Dedifferentiated amniotic fluid mesenchymal stem cell (primary cell): ENCODE measurements around the gene CUL1.

ENCODE experiments used
- DNase-seq: peaks from one replicate; pipeline ENCODE4 v3.0.0-alpha.2; 2016; ENCODE audit errors: extremely low spot score

Gene CUL1

DNA sequence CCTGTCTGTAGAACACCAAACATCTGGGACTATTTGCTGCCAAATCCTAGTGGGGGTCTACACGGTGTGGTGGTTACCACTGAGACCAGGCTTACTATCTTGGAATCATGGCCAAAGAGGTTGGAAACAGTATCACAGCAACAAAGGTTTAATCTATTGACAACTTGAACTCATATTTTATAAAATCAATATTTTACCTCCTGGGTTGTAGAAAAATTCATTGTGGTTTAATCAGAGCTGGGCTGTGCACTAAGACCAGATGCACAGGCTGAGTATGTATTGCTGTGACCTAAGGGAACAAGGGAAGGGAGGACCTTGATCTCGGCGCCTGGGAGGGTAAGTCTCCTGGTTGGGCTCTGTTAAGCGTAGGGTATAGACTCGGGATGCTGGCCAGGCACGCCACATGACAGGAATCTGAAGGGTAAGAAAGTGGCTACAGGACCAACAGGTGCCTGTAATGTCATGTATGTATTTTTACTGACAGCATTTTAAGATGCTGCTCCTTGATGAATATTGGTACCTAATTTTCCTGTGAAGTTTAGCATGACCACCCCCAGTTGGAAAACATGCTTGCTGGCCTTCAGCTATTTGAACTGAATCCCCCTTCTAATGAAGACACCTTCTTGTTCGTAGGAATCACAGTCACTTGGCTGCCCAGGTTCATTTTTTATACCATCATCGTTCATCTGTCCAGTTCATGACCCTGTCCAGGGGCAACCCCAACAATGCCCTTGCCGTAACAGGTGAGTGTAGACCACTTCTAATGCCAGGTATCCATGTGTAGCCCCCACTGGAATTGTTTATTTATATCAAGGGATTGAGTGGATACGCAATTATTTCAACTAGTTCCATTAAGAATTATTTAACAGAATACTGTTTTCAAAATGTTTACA, 105.9 kb downstream of the CUL1 start:
- DNase-seq: no peak

DNA sequence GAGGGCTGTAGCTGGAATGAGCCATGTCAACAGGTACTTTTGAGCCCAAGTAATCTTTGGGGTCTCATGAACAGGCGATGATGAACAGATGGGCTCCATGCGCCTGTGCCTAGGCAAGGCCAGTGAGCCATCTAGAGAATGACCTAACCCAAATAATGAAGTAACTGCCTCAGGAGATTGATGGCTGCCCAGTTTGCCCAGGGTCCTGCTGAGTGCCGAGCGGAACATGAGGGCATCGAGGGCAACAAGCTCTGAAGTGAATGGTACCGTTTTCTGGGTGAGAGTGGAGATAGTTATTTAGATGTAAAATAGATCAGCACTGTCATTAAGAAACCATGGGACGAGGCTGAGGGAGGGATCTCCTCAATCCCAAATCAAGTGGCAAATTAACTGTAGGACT, 107.5 kb downstream of the CUL1 start:
- no peak for DNase-seq

DNA sequence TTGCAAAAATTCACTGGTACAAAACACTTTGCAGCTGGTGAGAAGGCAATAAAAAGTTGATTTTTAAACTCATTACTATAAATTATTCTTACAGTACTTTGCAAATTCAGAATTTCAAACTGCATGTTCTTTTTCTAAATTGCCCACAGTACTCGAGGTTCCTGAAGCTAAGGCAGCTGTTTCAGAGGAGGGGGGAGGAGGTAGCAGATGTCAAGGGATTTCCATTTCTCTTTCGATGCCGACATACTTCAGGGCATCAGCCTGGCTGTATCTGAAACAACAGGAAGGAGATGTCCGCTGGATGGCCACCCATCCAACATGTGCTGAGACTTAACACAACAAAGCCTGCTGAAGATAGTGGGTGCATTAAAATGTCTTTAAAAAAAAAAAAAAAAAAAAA, 108.7 kb downstream of the CUL1 start:
- no peak for DNase-seq

DNA sequence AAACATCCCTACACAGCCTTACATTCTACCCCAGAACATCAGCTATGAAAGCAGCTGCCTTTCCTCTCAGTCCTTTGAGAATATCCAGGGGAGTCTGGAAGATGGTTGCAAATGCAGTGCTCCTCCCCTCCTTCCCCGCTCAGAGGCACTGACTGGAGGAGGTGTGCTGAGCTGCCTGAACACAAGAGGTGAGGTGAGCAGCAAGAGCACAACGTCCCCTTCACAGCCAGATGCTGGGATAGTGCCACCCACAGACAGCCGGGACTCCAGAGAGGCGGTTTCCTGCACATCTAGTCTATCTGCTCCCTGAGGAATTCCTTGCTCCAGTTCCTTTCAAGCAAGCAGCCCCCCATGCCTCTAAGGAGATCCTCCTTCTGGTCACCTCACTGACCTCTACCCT, 111.2 kb downstream of the CUL1 start:
- DNase-seq: no peak

DNA sequence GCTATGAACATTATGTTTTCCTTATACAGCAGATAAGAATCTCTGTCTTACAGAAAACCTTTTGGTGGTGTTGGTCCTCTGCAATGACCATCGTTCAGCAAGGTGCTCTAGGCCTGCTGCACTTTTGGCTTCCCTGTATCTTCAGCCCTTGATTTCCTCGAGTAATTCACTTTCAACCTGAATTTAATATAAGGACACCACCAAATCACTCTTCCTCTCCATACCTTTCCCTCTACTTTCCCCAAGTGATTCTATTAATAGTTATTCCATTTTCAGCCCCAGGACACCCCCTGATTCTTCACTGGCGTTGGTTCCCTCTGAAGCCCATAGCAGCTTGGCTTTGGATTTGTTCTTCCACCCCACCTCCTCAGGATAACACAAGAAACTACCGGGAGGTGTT, 113.2 kb downstream of the CUL1 start:
- DNase-seq: no peak

DNA sequence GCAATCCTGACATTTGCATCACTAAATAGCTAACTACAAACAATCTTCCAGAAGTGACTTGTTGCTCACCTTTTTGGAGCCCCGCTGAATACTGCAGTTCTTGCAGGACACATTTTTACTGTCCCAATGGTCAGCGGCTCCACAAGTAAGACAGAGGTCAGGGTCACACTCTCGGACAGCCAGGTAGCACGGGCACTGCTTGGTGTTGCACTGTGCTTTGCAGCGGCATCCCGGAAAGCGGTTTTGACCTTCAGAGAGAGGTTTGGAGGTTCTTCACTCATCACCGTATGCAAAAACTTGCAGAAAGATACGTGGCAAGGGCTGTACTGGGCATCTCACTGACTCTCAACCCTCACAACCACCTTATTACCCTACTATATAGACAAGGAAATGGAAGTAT, 115.2 kb downstream of the CUL1 start:
- no peak for DNase-seq

DNA sequence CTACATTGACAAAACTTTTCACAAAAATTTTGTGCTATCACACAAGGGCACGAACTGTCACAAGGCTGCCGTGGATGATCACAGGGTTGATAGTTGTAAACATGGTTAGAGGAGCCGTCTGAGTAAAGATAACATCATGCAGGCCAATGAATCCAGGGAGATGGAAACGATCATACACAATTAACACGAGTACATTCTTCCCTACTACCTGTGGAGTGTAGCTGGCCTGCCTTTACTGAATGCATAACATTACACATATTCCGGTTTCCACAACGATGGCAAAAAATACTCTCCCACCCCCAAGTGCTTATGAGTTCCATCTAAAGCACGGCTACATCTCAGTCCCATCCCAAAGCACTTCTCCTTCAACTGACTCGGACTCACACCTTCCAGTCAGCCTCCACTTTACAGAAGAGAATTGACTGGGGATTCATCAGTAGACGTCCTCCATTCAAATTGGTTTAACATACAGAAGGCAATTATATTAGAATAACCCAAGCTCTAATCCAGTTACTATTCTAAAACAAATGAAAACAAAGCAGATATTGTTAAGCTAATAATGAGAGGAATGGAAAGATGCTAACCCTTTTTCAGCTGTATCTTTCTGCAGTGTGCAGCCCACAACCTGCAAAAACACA, 116.3 kb downstream of the CUL1 start:
- no peak for DNase-seq

DNA sequence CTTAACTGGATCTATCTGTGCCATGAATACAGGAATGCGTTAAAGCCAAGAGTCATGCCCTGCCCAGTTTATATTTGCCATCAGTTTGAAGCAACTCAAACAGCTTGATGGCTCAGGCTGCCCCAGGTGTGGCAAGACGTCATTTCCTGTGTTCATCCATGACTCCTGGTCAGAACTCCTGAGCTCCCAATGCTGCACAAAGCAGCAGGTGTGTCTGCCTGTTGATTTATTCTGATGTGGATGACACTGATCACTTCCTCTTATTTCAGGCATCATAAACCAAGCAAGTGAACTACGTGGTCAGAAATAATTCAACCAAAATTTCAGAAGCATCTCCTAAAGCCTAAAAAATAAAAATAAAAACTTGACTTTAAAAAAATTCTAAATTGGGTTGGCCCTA, 116.9 kb downstream of the CUL1 start:
- no peak for DNase-seq

DNA sequence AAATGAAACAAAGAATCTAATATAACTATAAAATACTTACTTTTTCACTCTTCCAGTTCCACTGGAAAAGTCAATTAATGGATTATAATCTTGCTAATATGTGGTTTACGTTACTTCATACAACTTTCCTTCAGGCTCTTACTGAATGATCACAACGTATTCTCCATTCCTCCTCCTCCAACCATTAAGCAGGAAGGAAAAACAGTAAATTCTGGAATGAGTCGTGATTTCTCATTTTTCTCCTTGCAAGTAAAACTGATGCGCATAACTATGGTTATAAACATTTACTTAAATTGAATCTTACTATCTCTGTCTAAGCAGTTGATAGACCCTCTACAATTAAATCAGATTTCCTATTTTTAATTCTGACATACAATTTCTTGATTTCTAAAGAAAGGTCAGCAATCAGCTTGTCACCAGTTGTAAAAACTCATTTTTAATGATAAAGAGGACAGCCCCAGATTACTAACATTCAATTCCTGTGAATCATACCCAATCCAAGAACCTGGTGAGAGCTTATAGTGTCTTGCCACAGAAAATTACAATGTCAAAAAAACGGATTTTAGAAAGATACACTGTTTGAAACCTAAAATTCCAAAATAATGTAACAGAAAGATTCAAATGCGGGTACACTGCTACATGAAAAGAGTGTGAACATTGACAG, 121.1 kb downstream of the CUL1 start:
- no peak for DNase-seq

DNA sequence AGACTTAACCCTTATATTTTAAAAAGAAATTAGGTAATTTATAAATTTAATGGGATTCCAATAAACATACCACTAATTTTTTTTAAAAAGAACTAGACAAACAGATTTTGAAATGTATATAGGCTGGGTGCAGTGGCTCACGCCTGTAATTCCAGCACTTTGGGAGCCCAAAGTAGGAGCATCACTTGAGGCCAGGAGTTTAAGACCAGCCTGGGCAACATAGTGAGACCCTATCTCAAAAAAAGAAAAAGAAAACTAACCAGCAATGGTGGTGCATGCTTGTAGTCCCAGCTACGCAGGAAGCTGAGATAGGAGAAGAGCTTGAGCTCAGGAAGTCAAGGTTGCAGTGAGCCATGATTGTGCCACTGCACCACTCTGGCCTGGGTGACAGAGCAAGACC, 122.7 kb downstream of the CUL1 start:
- DNase-seq: no peak

DNA sequence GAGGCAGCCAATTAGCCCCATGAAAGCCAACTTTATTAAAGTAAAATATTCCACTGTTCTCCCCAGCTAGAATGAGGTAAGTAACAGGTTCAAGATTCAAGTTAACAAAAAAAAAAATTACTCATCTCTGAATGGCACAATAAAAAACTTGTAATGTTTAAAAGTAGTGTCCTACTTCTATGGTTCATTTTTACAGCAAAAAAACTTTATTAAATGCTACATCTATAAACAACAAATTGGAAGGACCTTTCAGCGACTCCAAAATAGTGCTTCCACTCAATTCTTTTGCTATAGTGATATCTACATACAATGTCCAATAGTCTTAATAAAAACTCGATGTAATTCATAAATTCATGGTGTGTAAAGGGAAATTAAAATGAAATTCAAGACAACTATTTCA, 126.2 kb downstream of the CUL1 start:
- DNase-seq: no peak

DNA sequence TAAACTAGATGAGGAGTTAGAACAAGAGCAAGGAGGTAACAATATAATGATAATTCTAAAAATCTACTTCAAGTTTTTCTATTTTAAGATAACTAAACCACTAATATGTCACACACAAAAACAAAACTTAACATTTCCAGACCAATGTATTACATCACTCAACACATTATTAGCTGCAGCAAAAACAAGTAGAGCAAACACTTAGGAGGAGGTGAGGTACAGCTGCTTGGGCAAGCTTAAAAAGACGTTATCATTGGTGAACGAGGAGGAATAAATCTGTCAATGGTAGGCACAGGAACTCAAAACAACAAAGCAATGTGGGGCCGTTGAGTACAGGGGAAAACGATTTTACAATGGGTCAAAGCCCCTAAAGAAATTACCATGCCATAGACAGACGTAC, 126.6 kb downstream of the CUL1 start:
- no peak for DNase-seq

DNA sequence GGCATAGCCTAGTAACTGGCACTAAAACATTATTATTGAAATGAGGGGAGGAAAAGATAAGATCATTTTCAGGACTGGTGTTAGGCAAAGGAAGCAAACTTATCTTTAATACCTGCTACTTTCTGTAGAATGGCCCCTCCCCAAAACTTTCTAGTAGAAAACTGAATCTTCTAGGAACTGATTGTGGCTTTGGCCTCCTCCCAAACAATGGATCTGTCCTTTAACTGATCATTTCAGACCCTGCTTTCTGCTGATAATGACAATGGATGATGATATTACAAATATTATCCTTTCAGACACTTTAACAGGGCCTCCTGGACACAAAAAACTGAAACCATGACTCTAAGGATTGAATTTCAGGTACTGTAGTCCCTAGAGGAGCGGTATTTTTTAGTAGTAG, 130.3 kb downstream of the CUL1 start:
- DNase-seq: no peak

DNA sequence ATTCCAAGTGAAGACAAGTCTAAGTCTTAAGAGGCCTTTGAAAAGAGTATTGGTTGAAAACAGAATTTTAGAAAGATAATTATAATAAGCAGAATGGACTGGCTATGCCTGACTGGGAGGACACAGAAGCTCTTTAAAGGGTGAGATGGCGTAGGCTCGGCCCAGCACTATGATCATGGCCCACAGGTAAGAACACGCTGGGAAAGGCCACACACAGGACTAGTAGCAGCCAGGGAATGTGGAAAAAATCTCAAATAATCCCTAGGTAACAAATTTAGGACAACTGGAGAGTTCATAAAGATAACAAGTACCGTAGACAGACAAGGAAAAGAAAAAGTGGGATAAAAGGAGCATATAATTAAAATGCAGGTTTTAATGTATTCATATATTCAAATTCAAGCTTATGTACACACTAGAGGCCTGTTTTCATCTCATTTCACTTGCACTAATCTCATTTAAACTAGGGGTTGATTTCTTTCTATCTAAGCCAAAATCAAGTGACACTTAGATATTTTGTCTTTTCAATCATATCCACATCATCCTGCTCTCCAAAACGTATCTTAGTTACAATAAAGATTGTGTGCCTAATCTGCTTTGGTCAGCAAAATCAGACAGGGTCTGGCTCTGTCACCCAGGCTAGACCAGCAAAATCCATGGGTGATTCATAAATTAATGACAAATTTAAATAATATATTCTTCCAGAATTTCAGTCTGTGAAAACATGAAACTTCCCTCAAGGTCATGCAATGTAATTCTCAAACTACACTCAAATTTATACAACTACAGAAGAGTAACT, 132.4 kb downstream of the CUL1 start:
- no peak for DNase-seq

DNA sequence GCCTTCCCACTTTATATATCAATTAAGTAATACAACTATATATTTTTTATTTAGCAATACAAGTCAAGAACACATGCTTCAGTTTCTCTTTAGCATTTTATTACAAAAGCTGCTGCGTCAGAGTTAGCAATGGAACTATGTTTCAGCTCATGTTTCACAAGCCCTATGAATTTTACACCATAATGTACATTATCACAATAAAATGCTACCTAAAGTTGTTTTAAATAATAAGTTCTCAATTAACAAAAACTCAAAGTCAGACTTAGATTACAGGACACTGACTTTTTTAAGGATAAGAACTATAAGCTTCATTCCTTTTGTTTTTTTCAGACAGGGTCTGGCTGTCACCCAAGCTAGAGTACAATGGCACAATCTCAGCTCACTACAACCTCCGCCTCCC, 133.1 kb downstream of the CUL1 start:
- DNase-seq: no peak

DNA sequence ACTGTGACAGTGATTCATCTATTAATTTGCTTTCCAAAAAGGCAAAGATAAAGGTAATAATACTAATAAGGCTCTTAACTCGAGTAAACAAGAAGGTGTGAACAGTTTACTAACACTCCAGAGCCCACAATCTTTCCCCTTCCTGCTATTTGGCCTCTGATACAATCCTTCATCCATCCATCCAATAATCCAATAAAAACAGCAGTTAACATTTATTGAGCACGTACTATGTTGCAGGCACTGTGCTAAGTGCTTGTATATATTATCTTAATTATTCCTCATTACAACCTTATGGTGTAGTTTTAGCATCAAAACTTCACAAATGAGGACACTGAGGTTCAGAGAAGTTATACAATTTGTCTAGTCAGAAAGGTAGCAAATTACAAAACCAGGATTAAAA, 135.9 kb downstream of the CUL1 start:
- DNase-seq: no peak

DNA sequence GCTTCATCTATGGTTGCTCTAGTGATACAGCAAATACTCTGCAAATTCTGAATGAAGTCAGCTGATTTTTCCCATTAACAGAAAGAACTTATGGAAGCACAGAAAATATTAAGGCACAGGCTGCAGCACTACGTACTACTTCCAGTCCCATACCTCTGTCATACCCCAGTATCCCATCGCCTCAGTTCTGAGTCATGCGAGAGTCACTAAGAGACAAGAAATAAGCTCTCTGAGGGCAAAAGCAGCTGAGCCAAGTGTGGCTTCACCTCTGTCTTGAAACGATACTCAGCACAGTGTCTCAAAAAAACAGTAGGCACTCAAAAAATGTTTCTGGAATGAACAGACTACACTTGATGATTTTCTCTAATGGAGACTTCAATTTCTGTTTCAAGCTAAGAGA, 137.2 kb downstream of the CUL1 start:
- DNase-seq: no peak

DNA sequence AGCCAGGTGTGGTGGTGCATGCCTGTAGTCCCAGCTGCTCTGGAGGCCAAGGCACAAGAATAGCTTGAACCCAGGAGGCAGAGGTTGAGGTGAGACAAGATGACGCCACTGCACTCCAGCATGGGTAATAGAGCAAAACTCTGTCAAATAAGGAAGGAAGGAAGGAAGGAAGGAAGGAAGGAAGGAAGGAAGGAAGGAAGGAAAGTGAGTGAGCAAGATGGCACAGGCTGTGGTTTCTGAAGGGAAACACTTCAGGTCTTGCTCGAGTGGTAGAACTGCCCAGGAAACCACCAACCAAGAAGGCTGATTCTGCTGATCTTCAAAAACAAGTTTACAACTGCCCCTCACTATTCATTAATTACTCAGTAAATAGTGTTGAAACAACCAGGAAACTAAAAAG, 140.2 kb downstream of the CUL1 start:
- no peak for DNase-seq

DNA sequence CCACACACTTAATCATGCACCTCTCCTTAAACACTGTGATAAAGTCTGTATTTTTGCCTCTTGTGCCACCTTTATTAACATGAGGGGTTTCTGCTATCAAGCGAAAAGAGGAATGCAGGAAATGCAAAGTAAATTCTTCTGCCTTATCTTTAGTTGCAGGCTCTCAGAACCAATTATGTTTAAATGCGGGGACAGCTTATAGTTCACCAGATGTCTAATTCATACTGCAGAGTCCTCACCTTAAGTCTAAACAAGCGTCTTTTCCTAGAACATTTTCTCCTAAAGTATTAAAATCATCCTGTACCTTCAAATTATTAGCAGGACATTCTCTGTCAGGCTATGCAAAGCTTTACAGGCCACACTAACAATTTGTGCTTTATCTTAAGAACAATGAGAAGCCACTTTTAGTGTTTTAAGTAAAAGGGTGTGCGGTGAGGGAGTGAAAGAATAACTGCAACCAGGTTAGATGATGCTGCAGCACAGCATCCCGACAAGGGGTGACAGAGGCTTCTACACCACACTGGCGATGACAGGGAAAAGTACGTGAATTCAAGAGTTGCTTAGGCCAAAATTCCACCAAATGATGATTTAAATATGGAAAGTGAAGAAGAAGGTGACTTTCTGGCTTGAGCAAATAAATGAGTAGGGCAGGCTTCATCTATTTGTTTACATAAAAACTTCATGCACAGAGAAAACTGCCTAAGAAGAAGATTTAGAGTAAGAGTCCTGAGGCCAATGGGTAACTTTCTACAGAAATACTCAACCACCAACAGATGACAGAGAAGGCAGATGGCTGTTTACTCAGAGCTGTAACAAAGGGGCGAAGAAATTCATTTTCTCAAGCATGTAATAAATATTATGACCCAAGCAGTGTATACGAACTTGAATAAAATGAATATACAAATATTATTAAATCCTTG, 149.4 kb downstream of the CUL1 start:
- DNase-seq: no peak

DNA sequence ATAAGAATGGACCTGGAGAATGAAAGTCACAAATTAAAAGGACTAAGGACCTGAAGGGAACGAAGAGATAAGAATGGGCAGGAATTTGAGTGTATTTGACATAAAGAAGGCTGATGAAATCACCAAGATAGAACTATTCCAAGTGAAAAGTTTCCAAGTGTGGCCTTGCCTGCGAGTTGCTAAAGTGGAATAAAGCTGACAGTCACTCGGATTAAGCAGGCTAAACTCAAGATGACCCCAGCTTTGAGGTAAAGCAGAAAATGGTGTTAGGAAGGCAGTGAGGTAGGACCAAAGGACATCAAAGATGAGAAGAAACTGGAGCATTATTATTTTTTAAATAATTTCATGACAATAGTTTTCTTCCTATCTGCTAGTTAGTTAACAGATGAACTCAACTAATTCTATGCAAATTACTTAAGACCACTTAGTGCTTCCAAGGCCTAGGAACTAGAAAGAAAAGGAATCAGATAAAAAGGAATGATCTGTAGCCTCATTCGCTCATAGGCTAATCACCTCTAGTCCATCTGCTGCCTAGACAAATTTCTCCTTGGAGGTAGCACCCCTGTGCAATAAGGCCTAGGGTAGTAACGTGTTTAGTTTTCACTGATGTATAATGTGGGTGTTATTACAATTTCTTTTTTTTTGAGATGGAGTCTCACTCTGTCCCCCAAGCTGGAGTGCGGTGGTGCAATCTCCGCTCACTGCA, 150.8 kb downstream of the CUL1 start:
- DNase-seq: no peak

DNA sequence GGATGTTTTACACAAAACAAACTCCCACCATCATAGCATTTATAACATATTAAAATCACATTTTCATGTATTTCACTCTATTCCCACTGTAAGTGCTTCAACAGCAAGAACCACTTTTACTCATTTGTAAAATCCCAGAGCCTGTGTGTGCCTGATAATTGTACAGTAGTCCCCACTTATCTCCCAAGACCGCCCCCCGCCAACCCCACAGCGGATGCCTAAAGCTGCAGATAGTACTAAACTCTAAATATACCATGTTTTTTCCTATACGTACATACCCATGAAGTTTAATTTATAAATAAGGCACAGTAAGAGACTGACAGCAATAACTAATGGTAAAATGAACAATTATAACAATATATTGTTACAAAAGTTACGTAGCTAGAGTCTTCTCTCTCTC, 151.9 kb downstream of the CUL1 start:
- no peak for DNase-seq
